HG03066 (cell line): ENCODE measurements around the gene TNK2.

Source experiments
- ATAC-seq: cut with Tn5 transposase; IDR thresholded peaks from one replicate; pipeline ENCODE4 v1.9.1; 2021; ENCODE audit warnings: low read depth; ENCODE audit not compliant: unreplicated experiment

The TNK2 gene

GRCh38 chr3:195854628-195855294, 53.6 kb downstream of the TNK2 start:
- ATAC-seq = no peak

- ATAC-seq = no peak
Measured at GRCh38 chr3:195853996-195854395, 54.4 kb downstream of the TNK2 start.

DNA sequence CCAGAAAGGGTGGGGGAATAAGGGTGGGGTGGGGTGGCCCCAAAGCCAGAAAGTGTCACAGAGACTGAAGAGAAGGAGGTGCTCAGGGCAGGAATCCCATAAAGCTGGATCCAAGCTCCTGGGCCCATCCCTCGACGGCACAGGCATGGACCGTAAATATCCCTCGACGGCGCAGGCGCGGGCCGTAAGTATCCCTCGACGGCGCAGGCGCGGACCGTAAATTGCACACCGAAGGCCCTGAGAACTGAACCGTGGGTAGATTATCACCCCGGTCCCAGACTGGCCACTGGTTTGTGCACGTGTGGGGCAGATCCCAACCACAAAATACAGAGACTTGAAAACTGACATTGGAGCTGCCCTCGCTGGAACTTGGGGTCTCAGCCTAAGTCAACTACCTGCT, 55.3 kb downstream of the TNK2 start:
- ATAC-seq = no peak

GRCh38 chr3:195850857-195851543, 57.4 kb downstream of the TNK2 start:
- peak; percentile 80 for ATAC-seq

DNA sequence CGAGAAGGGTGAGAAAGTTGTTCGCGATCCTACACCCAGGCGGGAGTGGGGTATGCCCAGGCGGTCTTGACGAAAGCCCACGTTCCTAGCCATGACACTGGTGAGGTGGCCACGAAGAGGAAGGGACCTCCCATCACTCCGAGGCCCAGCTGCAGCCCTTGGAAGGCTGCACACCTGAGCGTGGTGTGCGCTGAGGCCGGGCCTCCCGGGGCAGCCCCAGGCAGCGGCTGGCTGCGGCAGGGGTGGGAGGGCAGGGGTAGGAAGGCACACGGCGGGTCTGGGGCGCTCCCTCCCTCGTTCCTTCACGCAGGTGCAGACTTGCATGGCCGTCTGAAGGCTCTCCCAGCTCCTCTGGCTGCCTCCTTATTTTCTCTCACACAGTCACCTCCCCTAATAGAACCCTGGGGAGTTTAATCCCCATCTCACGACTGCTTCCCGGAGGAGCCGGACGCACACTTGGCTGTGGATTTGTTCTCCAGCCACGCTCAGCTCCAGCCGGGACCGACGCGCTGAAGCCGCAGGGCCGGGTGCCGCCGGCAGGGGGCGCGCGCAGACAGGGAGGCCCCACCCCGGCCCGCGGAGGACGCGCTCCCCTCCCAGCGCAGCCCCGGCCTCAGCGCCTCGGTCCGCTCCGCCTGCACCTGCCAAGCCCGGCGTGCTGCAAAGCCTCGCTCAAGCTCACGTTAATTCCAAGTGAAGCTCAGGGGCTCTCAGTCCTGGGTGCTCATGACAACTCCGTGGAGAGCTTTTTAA, 58.9 kb downstream of the TNK2 start:
- ATAC-seq = no peak

GRCh38 chr3:195847055-195847950, 61.0 kb downstream of the TNK2 start:
- no peak for ATAC-seq

GRCh38 chr3:195845483-195845882, 62.9 kb downstream of the TNK2 start:
- ATAC-seq = no peak

GRCh38 chr3:195844671-195845218, 63.6 kb downstream of the TNK2 start:
- no peak for ATAC-seq

GRCh38 chr3:195839260-195840010, 68.9 kb downstream of the TNK2 start:
- no peak for ATAC-seq

GRCh38 chr3:195838714-195839113, 69.6 kb downstream of the TNK2 start:
- no peak for ATAC-seq

- ATAC-seq = no peak
Measured at GRCh38 chr3:195836476-195837135, 71.7 kb downstream of the TNK2 start.

DNA sequence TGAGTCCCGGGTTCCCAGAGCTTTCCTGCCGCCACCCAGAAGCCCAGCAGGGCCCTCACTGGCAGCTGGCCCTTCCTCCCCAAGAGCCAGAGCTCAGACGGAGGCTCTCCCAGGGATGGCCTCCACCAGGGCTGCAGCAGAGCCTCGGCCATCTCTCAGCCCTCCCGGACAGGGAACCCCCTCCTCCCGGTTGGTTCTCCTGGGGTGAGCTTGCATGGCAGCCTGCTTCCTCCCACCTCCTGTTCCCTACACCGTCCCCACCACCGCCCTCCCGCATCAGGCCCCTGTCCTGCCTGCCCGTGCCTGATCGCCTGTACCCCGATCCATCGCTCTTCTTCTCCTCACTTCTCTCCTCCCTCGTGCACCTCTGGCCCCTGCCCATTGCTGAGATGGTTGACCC, 72.6 kb downstream of the TNK2 start:
- no peak for ATAC-seq

GRCh38 chr3:195834675-195835583, 73.4 kb downstream of the TNK2 start:
- ATAC-seq = no peak

GRCh38 chr3:195829897-195830254, 78.5 kb downstream of the TNK2 start:
- no peak for ATAC-seq

- ATAC-seq = no peak
Measured at GRCh38 chr3:195828762-195829161, 79.6 kb downstream of the TNK2 start.

DNA sequence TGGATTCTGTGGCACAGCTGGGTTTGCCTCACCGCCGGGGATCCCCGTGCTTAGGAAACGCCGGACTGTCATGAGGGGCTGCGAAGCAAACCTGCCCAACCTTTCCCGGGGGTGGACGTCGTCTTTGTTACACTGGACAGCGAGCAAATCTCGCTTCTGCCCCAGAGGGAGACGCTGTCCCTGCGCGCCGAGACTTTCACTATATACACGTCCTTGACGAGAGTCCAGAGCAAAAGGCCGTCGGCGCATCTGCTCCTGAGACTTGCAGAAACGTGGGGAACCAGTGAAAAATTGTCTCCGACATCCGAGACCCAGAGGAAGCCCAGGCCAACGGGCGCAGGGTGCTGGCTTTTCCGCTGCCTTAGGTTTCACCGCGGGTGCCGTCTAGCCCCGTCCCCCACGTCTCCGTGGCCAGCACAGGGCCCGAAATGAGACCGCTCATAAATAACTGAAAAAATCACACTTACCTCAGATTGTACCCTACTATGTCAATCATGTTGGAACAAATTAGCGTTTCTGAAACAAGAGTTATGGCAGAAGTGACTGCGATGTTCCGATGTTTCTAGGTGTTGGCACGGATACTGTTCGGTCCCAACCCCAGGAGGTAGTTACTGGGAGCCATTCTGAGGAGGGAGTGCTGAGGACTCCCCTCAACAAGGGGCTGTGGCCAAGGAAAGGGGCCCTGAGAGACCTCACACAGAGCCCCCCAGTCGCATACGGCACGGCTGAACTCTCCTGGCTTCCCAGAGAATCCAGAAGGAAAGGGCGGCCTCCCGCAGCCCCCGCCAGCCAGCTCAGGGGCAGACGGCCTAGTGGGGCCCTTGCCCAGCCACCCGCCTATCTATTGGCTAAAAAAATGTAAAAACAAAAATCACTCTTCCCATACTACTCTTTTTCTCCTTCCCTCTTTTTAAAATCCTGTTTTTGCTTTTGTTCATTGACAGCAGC, 82.2 kb downstream of the TNK2 start:
- ATAC-seq = no peak

- no peak for ATAC-seq
Measured at GRCh38 chr3:195825191-195825588, 83.2 kb downstream of the TNK2 start.
